ENCODE results near the gene IGDCC3.
"Not testable (repeated sequence)": the region's sequence is repeated elsewhere in the genome, so short reads cannot be mapped to it uniquely, and the experiment has no call there.

Gene IGDCC3

GRCh38 chr15:65406424-65407000 is 28.7 kb upstream of the IGDCC3 start:
- DNase-seq (ENCODE audit: low spot score): no peak

- no peak for DNase-seq (ENCODE audit: low spot score)
Measured at GRCh38 chr15:65405791-65406423, 28.1 kb upstream of the IGDCC3 start.

DNA sequence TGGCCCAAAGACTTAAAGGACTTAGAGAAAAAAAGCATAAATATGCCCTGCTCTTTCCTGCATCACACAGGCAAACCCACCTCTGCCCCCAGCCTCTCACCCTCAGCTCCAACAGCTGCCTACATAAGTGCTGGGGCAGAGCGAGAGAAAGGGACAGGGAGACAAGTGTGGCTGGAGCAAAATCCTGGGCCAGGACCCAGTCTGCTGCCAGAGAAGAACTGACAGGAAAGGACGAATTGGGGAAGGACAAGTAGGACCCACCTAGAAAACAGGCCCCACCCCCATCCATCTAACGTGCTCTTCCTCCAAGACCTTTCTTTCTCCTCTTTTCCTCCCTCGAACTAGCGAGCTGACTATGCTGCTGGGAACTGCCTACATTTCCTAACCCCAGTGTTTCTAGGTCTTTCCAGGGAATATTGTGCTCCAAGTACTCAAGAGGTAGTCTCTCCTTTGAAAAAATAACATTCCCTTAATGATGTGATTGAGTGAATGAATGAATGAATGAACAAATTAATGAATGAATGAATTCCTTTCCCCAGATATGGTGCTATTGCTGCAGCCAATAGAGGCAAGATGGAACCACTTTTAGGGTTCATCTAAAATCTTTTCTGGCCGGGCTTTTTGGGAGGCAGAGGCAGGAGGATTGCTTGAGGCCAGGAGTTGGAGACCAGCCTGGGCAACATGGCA is 26.5 kb upstream of the IGDCC3 start:
- DNase-seq (ENCODE audit: low spot score): no peak

DNA sequence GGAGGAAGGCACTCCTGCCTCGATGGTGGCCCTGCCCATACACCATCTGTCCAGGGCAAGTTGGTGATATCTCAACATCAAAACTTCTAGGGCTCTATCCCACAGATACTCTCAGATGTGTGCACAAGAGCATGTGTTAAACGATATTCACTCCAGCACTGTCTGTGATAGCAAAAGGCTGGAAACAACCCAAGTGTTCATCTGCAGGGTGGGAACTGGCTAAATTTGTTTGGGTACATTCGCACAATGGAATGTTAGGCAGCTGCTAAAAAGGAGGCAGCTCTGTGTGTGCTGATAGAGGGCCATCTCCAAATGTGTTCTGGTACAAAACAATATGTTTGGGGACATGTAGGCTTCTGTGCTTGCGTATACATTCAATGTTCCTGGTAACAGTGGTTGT is 25.2 kb upstream of the IGDCC3 start:
- DNase-seq (ENCODE audit: low spot score): no peak

DNA sequence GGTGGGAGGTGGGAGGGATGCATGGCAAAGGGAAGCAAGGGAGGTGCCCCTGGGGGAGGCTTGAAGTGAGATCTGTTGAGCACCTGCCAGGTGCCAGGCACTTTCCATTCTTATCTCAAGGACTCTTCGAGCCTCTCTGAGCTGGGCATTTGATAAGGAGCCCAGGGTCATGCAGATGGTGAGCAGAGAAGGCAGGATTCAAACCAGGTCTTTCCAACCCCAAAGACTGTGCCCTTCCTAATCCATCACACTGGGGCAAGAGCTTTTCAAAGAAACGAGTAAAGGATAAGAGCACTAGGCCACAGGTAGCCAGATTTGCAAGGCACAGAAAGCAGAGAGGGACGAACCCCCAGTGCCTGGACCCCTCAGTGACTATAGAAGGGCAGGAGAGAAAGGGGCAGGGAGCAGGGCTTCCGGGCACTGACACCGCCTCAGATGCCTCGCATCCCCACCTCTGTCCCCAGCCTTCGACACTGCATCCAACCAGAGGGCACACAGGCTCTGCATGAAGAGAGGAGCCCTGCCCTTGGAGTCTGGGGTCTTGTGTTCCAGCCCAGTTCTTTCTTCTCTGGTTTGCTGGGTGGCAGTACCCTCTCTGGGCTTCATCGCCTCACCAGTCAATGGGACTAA is 23.9 kb upstream of the IGDCC3 start:
- no peak for DNase-seq (ENCODE audit: low spot score)

DNA sequence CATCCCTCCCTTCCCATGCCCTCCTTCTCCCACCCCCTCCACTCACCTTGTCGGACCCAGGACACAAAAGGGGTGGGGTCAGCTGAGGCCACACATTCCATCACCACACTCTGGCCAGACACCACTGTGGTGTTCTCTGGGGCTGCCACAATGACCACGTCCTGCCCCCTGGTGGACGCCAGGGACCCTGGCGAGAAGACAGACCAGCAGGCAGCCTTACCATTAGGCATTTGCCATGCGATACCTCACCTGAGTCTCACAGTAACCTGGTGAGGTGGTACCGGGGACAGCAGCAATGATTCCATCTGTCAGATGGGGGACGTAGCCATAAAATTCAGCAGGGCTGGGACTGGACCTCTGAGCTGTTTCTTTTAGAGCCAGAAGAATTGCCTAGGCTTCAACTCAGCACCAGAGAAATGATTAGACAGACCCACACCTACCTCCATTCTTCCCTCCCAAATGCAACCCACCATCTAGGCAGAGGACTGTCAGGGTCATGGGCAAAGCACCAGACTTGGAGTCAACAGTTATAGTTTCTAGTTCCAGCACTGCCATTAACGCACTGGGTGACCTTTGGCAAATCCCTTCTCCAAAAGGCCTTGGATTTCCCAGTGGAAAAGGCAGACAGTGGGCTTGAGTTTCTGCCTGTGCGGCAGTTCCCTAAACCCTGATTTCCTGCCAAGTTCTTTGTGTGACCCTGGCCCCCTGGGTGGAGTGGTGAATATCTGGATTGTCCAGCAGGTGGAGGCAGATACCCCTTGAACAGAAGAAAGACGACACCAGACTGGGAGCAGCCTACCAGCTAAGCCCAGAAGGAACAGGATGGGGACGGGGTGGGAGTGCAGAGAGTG is 23.2 kb upstream of the IGDCC3 start:
- DNase-seq (ENCODE audit: low spot score): peak; percentile 36

GRCh38 chr15:65399997-65400396 is 22.2 kb upstream of the IGDCC3 start:
- DNase-seq (ENCODE audit: low spot score): no peak

GRCh38 chr15:65399001-65399706 is 21.4 kb upstream of the IGDCC3 start:
- DNase-seq (ENCODE audit: low spot score): no peak

DNA sequence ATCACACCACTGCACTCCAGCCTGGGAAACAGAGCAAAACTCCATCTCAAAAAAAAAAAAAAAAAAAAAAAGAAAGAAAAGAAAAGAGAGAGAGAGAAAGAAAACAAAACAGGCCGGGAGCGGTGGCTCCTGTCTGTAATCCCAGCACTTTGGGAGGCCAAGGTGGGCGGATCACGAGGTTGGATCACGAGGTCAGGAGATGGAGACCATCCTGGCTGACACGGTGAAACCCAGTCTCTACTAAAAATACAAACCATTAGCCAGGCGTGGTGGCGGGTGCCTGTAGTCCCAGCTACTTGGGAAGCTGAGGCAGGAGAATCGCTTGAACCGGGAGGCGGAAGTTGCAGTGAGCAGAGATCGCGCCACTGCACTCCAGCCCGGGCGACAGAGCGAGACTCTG is 20.7 kb upstream of the IGDCC3 start:
- DNase-seq (ENCODE audit: low spot score): not testable (repeated sequence)

- no peak for DNase-seq (ENCODE audit: low spot score)
Measured at GRCh38 chr15:65396965-65397317, 19.1 kb upstream of the IGDCC3 start.

DNA sequence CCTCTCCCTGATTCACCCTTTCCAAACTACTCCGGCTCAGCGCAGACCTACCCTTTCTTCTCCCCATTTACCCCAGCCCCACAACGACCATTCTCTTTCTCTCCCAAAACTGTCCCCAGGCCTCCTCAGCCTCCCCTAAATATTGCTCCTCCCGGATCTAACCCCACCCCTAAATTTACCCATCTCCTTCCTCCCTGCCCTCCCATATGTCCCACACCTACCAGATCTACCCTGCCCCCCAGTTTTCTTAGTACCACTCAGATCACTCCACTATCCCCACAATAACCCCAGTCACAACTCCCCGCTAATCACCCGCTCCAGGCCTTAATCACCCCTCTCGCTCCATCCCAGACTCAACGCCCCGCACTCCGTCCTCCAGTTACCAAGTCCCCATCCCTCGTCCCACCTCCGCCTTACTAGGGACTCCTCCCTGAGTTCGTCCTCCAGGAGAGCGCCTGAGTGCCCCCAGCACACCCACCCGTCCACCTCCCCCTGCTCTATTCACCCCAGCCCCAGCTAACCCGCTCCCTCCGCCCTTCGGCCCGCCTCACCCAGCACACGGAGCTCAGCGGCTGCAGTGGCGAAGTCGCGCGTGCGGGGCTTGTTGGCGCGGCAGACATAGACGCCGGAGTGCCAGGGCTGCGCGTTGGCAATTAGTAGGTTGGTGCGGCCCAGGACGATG is 18.6 kb upstream of the IGDCC3 start:
- no peak for DNase-seq (ENCODE audit: low spot score)

GRCh38 chr15:65395567-65396202 is 17.9 kb upstream of the IGDCC3 start:
- DNase-seq (ENCODE audit: low spot score): no peak

- no peak for DNase-seq (ENCODE audit: low spot score)
Measured at GRCh38 chr15:65394936-65395335, 17.1 kb upstream of the IGDCC3 start.

- DNase-seq (ENCODE audit: low spot score): no peak
Measured at GRCh38 chr15:65394280-65394789, 16.5 kb upstream of the IGDCC3 start.

- no peak for DNase-seq (ENCODE audit: low spot score)
Measured at GRCh38 chr15:65393557-65393956, 15.8 kb upstream of the IGDCC3 start.

DNA sequence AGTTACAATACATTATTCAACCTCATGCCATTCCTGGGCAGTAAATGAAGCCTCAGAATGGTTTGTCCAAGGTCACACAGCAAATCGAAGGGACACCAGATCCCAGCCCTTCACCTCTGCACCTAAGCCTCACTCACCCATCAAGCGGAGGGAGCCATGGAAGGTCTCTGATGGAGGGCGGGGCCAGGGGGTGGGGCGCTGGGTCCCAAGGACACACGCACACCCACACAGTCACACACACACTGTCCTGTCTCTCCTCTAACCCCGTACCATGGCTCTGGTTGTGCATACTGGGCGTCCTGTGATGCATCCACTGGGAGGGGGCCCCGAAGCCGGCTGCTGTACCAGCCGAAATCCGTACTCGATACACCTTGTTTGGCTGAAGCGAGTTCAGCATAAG is 15.3 kb upstream of the IGDCC3 start:
- no peak for DNase-seq (ENCODE audit: low spot score)

DNA sequence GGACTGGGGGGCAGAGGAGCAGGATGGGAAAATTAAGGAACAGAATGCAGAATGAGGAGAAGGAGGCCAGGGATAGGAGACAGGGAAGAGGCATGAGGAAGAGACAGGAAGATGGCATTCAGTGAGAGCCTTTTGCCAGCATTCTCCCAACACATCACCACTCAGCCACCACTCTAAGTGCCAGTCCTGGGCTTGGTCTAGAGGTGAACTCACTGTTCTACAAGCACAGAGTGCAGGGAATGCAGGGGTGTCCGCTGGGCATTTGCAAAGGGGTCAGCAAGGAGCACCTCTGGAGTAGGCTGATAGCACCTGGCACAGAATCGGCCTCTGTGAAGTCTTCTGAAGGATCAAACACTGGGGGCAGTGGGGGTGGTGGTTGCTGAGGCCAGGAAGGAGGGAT is 14.6 kb upstream of the IGDCC3 start:
- DNase-seq (ENCODE audit: low spot score): no peak

DNA sequence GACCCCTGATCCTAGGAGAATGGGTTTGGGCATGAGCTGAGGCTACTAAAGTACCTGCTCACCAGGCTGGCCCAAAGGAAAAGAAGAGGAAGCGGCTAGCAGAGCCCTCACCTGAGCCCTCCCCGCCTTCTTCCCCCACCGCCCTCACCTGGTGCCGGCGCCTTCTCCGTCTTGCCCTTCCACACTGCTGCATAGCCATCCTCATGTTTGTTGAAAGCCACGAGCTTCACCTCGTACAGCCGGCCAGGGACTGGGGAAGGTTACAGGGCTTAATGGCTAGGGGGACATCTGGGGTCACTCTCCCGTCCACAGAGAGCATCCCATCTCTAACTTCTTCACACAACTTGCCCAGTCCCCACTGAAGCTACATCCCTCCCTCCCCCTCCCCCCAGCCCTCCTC is 13.9 kb upstream of the IGDCC3 start:
- DNase-seq (ENCODE audit: low spot score): no peak

DNA sequence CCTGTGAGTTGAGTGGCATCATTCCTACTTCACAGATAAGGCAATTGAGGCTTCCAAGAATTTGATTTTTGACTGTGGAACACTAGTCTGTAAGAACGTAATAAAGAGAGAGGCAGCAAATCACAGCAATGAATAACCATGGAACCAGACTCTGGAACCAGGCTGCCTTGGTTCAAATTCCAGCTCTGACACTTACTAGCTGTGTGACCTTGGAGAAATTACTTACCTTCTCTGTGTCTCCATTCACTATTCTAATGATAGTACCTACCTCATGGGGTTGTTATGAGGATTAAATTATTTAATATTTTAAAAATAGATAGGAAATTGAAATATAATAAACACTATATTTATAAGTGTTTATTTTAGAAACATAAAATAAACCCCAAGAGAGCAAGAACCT is 12.6 kb upstream of the IGDCC3 start:
- DNase-seq (ENCODE audit: low spot score): no peak

GRCh38 chr15:65389226-65389625 is 11.4 kb upstream of the IGDCC3 start:
- DNase-seq (ENCODE audit: low spot score): no peak

Data from CD4-positive, alpha-beta T cell treated with Interleukin-15 for 4 hours (primary cell).